ENCODE data around the gene CLK3. TPM values are rescaled to one million over a fixed set of nuclear protein-coding genes. Genes with fewer than 3 reads are reported as not detected.
A peak's percentile ranks its signal among the peaks of the same experiment; 100 is the strongest.

Gene CLK3
- 10 to 100 TPM; 47.8 to 84.5 (median 67.0) TPM for polyA plus RNA-seq
- long read RNA-seq, donor 1, result 0 reads
- long read RNA-seq, donor 2, partial matches to known transcripts, result 0 of 5 reads
- long read RNA-seq, donor 2, other reads (novel, unspliced or antisense), result 0 of 5 reads
- long read RNA-seq, donor 3, transcript CLK3-222 (1 exons, 958 nt), result major isoform, 9 of 14 reads
- long read RNA-seq, donor 3, partial matches to known transcripts, result 0 of 14 reads
- long read RNA-seq, donor 3, other reads (novel, unspliced or antisense), result 0 of 14 reads
- long read RNA-seq, donor 4, result 0 reads
- long read RNA-seq, donor 5, partial matches to known transcripts, result 0 of 3 reads
- long read RNA-seq, donor 5, other reads (novel, unspliced or antisense), result 0 of 3 reads
- long read RNA-seq, donor 6, transcript CLK3-202 (13 exons, 2,621 nt), result major isoform, 7 of 15 reads
- long read RNA-seq, donor 6, transcript CLK3-222 (1 exons, 958 nt), result minor isoform, 6 of 15 reads
- long read RNA-seq, donor 6, partial matches to known transcripts, result 0 of 15 reads
- long read RNA-seq, donor 6, other reads (novel, unspliced or antisense), result 0 of 15 reads
- long read RNA-seq, donor 7, transcript CLK3-202 (13 exons, 2,621 nt), result major isoform, 7 of 34 reads
- long read RNA-seq, donor 7, transcript CLK3-222 (1 exons, 958 nt), result minor isoform, 6 of 34 reads
- long read RNA-seq, donor 7, partial matches to known transcripts, result 11 of 34 reads
- long read RNA-seq, donor 7, other reads (novel, unspliced or antisense), result 7 of 34 reads
- long read RNA-seq, donor 8, partial matches to known transcripts, result 0 of 2 reads
- long read RNA-seq, donor 8, other reads (novel, unspliced or antisense), result 0 of 2 reads
- long read RNA-seq, donor 9, result 0 reads
- long read RNA-seq, donor 10, transcript CLK3-202 (13 exons, 2,621 nt), result major isoform, 7 of 11 reads
- long read RNA-seq, donor 10, partial matches to known transcripts, result 0 of 11 reads
- long read RNA-seq, donor 10, other reads (novel, unspliced or antisense), result 0 of 11 reads

DNA sequence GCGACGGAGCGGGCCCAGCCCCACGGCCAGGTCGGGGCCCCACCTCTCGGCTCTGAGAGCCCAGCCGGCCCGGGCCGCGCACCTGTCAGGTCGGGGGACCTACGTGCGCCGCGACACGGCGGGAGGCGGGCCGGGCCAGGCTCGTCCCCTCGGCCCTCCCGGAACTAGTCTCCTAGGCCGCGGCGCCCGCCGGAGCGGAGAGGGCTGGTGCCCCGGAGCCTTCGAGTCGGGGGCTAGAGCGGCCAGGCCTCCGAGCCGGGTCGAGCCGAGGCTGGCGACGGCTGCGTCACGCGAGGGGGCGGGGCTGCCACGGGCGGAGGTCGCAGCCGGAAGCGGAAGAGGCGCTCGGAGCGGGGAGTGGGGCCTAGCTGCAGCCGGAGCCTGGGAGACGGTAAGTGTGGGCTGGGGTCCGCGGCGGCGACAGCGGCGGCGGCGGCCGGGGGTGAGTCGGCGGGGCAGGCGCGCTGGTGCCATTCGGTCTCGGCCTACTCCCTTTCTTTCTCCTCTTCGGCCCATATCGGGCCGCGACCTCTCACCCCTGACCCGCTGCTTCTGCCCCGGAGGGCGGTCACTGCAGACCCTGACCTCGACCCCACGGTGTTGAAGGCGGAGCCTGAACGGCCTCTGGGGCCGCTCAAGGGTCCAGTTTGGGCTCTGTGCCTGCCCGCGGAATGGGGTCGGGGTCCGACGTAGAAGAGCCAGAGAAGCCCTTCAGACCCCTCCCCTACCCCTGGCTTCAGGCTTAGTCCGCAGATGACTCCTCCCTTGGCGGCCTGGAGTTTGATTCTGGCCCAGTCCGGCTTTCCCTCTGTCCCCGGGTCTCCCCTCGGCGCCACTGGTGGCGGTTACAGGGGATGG is at the start of gene CLK3:
Gene CLK3, plus strand, starts transcription at position 329 of the 858 bp plus-strand sequence. CDS start 3,361 bp downstream, outside the sequence.
- FAIRE-seq, result no peak
- H3K27me3 ChIP-seq (ENCODE audit: control insufficient read depth in 3 of 3, insufficient read depth in 3 of 3, low read length in 3 of 3), result no peaks in the 10 kb centered on the region
- H3K9me3 ChIP-seq (ENCODE audit: control insufficient read depth in 2 of 2, insufficient read depth in 1 of 2, low read depth in 1 of 2, low read length in 1 of 2), result no peaks in the 10 kb centered on the region
- H3K27ac ChIP-seq (ENCODE audit: low read depth in 1 of 3, low read length in 2 of 3), result peak within 1 kb of the TSS; percentile 96 to 98 (median 97)
- peaks cover 0 to 28% (median 11%) of the 10 kb centered on the region in 3 donors for H3K4me1 ChIP-seq (ENCODE audit: control insufficient read depth in 3 of 3, insufficient read depth in 2 of 3, low read depth in 1 of 3, low read length in 2 of 3)
- WGBS, 3 donors, result 0 to 1% (median 1%) methylated on average over 76 to 91 of the region's 91 CpGs
- H3K4me3 ChIP-seq (ENCODE audit: low read depth in 1 of 3, low read length in 3 of 3), result peak within 1 kb of the TSS; percentile 92 to 100 (median 93)
- peak; percentile 94 to 99 for DNase-seq
- peaks cover 4 to 34% (median 8%) of the 10 kb centered on the region in 3 donors for H3K36me3 ChIP-seq (ENCODE audit: control insufficient read depth in 3 of 3, insufficient read depth in 2 of 3, low read depth in 1 of 3, low read length in 3 of 3)

GRCh38 chr15:74568594-74568993 is 47.0 kb upstream of the CLK3 start:
- FAIRE-seq (no peak), DNase-seq (no peak)
- Histone ChIP-seq H3K4me1 (ENCODE audit: control insufficient read depth in 3 of 3, insufficient read depth in 2 of 3, low read depth in 1 of 3, low read length in 2 of 3) (no peaks in the 10 kb centered on the region), H3K27ac (ENCODE audit: low read depth in 1 of 3, low read length in 2 of 3) (no peak overlapping the region), H3K4me3 (ENCODE audit: low read depth in 1 of 3, low read length in 3 of 3) (no peak overlapping the region), H3K9me3 (ENCODE audit: control insufficient read depth in 2 of 2, insufficient read depth in 1 of 2, low read depth in 1 of 2, low read length in 1 of 2) (no peaks in the 10 kb centered on the region), H3K36me3 (ENCODE audit: control insufficient read depth in 3 of 3, insufficient read depth in 2 of 3, low read depth in 1 of 3, low read length in 3 of 3) (peaks cover 0 to 20% (median 3%) of the 10 kb centered on the region in 3 donors), H3K27me3 (ENCODE audit: control insufficient read depth in 3 of 3, insufficient read depth in 3 of 3, low read length in 3 of 3) (no peaks in the 10 kb centered on the region)
- WGBS, 3 donors, result 47 to 69% (median 50%) methylated on average over 1 of the region's 1 CpG

DNA sequence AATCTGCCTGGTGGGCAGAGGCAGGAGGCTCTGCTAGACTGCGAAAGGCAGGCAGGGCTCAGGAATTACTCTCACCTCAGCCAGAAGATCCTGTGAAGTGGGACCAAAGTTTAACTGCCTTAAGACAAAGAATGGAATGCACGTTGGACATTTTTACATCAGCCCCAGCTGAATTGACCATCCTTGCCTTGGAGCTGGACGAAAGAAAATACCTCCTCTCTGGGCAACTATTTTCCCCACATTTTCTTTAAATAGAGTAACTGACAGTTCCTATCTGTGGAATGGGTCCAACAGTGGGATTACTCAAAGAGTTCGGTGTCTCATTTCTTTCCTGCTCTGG is 45.9 kb upstream of the CLK3 start:
- Histone ChIP-seq H3K36me3 (ENCODE audit: control insufficient read depth in 3 of 3, insufficient read depth in 2 of 3, low read depth in 1 of 3, low read length in 3 of 3) (peaks cover 3 to 23% (median 6%) of the 10 kb centered on the region in 3 donors), H3K27me3 (ENCODE audit: control insufficient read depth in 3 of 3, insufficient read depth in 3 of 3, low read length in 3 of 3) (no peaks in the 10 kb centered on the region), H3K9me3 (ENCODE audit: control insufficient read depth in 2 of 2, insufficient read depth in 1 of 2, low read depth in 1 of 2, low read length in 1 of 2) (no peaks in the 10 kb centered on the region), H3K27ac (ENCODE audit: low read depth in 1 of 3, low read length in 2 of 3) (no peak overlapping the region), H3K4me1 (ENCODE audit: control insufficient read depth in 3 of 3, insufficient read depth in 2 of 3, low read depth in 1 of 3, low read length in 2 of 3) (no peaks in the 10 kb centered on the region), H3K4me3 (ENCODE audit: low read depth in 1 of 3, low read length in 3 of 3) (no peak overlapping the region)
- FAIRE-seq, result no peak
- DNase-seq, result no peak
- WGBS, 3 donors, result 85 to 91% (median 90%) methylated on average over 4 of the region's 4 CpGs

DNA sequence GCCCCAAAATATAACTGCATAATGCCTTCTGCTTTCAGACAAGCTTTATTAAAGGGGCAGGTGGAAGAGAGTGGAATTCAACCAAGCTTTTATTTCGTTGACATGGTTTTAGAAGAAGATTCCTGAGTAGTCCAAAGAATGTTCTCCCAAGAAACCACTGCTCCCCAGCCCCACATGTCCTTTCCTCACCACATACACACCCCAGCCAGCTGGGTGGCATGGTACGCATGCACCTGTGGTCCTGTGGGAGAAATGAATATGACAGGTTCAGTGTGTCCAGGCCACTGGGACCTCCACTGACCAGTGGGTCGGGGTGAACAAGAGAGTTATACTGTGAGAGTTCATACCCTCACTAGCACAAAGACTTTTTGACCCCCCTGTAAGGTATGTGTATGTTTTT is 44.4 kb upstream of the CLK3 start:
- Histone ChIP-seq H3K27me3 (ENCODE audit: control insufficient read depth in 3 of 3, insufficient read depth in 3 of 3, low read length in 3 of 3) (no peaks in the 10 kb centered on the region), H3K4me3 (ENCODE audit: low read depth in 1 of 3, low read length in 3 of 3) (no peak overlapping the region), H3K27ac (ENCODE audit: low read depth in 1 of 3, low read length in 2 of 3) (no peak overlapping the region), H3K9me3 (ENCODE audit: control insufficient read depth in 2 of 2, insufficient read depth in 1 of 2, low read depth in 1 of 2, low read length in 1 of 2) (no peaks in the 10 kb centered on the region), H3K36me3 (ENCODE audit: control insufficient read depth in 3 of 3, insufficient read depth in 2 of 3, low read depth in 1 of 3, low read length in 3 of 3) (peaks cover 3 to 18% (median 8%) of the 10 kb centered on the region in 3 donors), H3K4me1 (ENCODE audit: control insufficient read depth in 3 of 3, insufficient read depth in 2 of 3, low read depth in 1 of 3, low read length in 2 of 3) (no peaks in the 10 kb centered on the region)
- FAIRE-seq (no peak), DNase-seq (no peak)
- WGBS, 3 donors, result 91 to 93% (median 92%) methylated on average over 3 of the region's 3 CpGs

DNA sequence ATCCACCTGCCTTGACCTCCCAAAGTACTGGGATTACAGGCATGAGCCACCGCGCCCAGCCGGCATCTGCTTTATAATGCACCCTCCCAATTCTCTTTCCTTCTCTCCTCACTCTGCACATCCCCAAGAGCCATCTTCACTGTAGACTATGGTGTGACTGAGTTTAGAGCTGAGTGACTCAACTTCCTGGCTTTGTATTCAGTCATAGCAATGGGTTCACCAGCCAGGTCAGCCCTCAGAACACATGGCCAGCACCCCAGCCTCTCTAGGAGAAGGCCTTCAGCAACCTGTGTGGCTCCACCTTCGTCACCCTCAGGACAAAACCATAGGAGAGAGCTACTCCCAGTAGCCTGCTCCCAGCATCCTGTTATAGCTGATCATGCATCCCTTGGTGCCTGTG is 41.6 kb upstream of the CLK3 start:
- H3K9me3 ChIP-seq (ENCODE audit: control insufficient read depth in 2 of 2, insufficient read depth in 1 of 2, low read depth in 1 of 2, low read length in 1 of 2), result no peaks in the 10 kb centered on the region
- peaks cover 3 to 43% (median 10%) of the 10 kb centered on the region in 3 donors for H3K36me3 ChIP-seq (ENCODE audit: control insufficient read depth in 3 of 3, insufficient read depth in 2 of 3, low read depth in 1 of 3, low read length in 3 of 3)
- H3K4me3 ChIP-seq (ENCODE audit: low read depth in 1 of 3, low read length in 3 of 3), result no peak overlapping the region
- no peaks in the 10 kb centered on the region for H3K27me3 ChIP-seq (ENCODE audit: control insufficient read depth in 3 of 3, insufficient read depth in 3 of 3, low read length in 3 of 3)
- H3K4me1 ChIP-seq (ENCODE audit: control insufficient read depth in 3 of 3, insufficient read depth in 2 of 3, low read depth in 1 of 3, low read length in 2 of 3), result no peaks in the 10 kb centered on the region
- no peak for DNase-seq
- FAIRE-seq, result no peak
- 98 to 100% (median 100%) methylated on average over 4 of the region's 4 CpGs for WGBS, 3 donors
- no peak overlapping the region for H3K27ac ChIP-seq (ENCODE audit: low read depth in 1 of 3, low read length in 2 of 3)

DNA sequence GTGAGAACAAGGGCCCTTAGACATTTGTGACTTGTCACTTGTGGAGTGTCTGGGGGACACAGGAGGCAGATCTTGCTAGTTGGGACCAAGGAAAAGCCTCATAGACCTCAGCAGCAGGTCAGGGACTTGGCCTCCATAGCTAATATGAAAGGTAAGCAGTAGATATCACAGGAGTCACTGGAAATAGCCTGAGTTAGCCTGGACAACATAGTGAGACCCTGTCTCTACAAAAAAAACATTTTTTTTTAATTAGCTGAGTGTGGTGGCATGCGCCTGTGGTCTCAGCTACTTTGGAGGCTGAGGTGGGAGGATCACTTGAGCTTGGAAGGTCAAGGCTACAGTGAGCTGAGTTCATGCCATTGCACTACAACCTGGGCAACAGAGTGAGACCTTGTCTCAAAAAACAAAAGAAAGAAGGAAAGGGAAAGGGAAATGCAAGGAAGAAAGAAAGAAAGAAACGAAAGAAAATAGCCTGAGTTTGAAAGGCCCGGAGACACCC is 37.1 kb upstream of the CLK3 start:
- WGBS, 3 donors, result 96 to 97% (median 96%) methylated on average over 3 of the region's 3 CpGs
- H3K27ac ChIP-seq (ENCODE audit: low read depth in 1 of 3, low read length in 2 of 3), result no peak overlapping the region
- no peak for FAIRE-seq
- no peaks in the 10 kb centered on the region for H3K9me3 ChIP-seq (ENCODE audit: control insufficient read depth in 2 of 2, insufficient read depth in 1 of 2, low read depth in 1 of 2, low read length in 1 of 2)
- H3K4me1 ChIP-seq (ENCODE audit: control insufficient read depth in 3 of 3, insufficient read depth in 2 of 3, low read depth in 1 of 3, low read length in 2 of 3), result no peaks in the 10 kb centered on the region
- DNase-seq, result no peak
- no peaks in the 10 kb centered on the region for H3K27me3 ChIP-seq (ENCODE audit: control insufficient read depth in 3 of 3, insufficient read depth in 3 of 3, low read length in 3 of 3)
- H3K36me3 ChIP-seq (ENCODE audit: control insufficient read depth in 3 of 3, insufficient read depth in 2 of 3, low read depth in 1 of 3, low read length in 3 of 3), result peaks cover 4 to 52% (median 10%) of the 10 kb centered on the region in 3 donors
- no peak overlapping the region for H3K4me3 ChIP-seq (ENCODE audit: low read depth in 1 of 3, low read length in 3 of 3)

DNA sequence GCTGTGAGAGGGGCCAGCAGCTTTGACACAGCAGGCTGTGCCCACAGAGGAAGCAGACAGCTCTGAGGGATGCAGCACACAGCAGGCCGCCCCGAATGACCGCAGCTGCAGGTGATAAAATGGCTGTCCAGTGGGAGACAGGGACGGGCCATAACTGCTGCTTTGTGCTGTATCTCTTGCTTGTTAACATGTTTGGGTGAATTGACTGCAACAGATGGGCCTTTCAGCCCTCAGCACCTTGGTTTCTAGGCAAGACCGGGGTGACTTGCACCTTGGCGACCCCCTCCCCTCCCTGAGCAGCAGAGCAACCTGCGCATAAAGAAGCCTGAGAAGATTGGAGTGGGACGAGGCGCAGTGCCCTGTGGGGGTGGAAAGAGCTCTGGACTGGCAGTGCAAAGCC is 36.6 kb upstream of the CLK3 start:
- DNase-seq, result no peak
- 96 to 98% (median 97%) methylated on average over 9 of the region's 9 CpGs for WGBS, 3 donors
- Histone ChIP-seq H3K9me3 (ENCODE audit: control insufficient read depth in 2 of 2, insufficient read depth in 1 of 2, low read depth in 1 of 2, low read length in 1 of 2) (no peaks in the 10 kb centered on the region), H3K4me1 (ENCODE audit: control insufficient read depth in 3 of 3, insufficient read depth in 2 of 3, low read depth in 1 of 3, low read length in 2 of 3) (no peaks in the 10 kb centered on the region), H3K27me3 (ENCODE audit: control insufficient read depth in 3 of 3, insufficient read depth in 3 of 3, low read length in 3 of 3) (no peaks in the 10 kb centered on the region), H3K4me3 (ENCODE audit: low read depth in 1 of 3, low read length in 3 of 3) (no peak overlapping the region), H3K36me3 (ENCODE audit: control insufficient read depth in 3 of 3, insufficient read depth in 2 of 3, low read depth in 1 of 3, low read length in 3 of 3) (peaks cover 4 to 48% (median 8%) of the 10 kb centered on the region in 3 donors), H3K27ac (ENCODE audit: low read depth in 1 of 3, low read length in 2 of 3) (no peak overlapping the region)
- no peak for FAIRE-seq

All from small intestine (tissue), 16 donors.